Measurements from ENCODE around the gene MROH7.

GRCh38 chr1:54706419-54706818 is 64.8 kb downstream of the MROH7 start:
- TF ChIP-seq, protein P1, sequence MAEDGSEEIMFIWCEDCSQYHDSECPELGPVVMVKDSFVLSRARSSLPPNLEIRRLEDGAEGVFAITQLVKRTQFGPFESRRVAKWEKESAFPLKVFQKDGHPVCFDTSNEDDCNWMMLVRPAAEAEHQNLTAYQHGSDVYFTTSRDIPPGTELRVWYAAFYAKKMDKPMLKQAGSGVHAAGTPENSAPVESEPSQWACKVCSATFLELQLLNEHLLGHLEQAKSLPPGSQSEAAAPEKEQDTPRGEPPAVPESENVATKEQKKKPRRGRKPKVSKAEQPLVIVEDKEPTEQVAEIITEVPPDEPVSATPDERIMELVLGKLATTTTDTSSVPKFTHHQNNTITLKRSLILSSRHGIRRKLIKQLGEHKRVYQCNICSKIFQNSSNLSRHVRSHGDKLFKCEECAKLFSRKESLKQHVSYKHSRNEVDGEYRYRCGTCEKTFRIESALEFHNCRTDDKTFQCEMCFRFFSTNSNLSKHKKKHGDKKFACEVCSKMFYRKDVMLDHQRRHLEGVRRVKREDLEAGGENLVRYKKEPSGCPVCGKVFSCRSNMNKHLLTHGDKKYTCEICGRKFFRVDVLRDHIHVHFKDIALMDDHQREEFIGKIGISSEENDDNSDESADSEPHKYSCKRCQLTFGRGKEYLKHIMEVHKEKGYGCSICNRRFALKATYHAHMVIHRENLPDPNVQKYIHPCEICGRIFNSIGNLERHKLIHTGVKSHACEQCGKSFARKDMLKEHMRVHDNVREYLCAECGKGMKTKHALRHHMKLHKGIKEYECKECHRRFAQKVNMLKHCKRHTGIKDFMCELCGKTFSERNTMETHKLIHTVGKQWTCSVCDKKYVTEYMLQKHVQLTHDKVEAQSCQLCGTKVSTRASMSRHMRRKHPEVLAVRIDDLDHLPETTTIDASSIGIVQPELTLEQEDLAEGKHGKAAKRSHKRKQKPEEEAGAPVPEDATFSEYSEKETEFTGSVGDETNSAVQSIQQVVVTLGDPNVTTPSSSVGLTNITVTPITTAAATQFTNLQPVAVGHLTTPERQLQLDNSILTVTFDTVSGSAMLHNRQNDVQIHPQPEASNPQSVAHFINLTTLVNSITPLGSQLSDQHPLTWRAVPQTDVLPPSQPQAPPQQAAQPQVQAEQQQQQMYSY (CRISPR knock-in tag; IDR thresholded peaks at IDR 0.05): no peak
- TF ChIP-seq CTCF (IDR thresholded peaks at IDR 0.05): no peak
- no peak for TF ChIP-seq NFYB (CRISPR knock-in tag; conservative IDR thresholded peaks at IDR 0.05; ENCODE audit: low read depth)
- TF ChIP-seq MAX (CRISPR knock-in tag; IDR thresholded peaks at IDR 0.05): no peak
- TF ChIP-seq, protein P2, sequence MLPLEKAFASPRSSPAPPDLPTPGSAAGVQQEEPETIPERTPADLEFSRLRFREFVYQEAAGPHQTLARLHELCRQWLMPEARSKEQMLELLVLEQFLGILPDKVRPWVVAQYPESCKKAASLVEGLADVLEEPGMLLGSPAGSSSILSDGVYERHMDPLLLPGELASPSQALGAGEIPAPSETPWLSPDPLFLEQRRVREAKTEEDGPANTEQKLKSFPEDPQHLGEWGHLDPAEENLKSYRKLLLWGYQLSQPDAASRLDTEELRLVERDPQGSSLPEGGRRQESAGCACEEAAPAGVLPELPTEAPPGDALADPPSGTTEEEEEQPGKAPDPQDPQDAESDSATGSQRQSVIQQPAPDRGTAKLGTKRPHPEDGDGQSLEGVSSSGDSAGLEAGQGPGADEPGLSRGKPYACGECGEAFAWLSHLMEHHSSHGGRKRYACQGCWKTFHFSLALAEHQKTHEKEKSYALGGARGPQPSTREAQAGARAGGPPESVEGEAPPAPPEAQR (CRISPR knock-in tag; IDR thresholded peaks at IDR 0.05): no peak
- no peak for TF ChIP-seq ERG (CRISPR knock-in tag; IDR thresholded peaks at IDR 0.05)
- TF ChIP-seq ATF1 (CRISPR knock-in tag; IDR thresholded peaks at IDR 0.05): no peak
- no peak for TF ChIP-seq ZNF121 (CRISPR knock-in tag; IDR thresholded peaks at IDR 0.05)

Data from WTC11 (cell line).